ENCODE results near the gene RAB37.

DNA sequence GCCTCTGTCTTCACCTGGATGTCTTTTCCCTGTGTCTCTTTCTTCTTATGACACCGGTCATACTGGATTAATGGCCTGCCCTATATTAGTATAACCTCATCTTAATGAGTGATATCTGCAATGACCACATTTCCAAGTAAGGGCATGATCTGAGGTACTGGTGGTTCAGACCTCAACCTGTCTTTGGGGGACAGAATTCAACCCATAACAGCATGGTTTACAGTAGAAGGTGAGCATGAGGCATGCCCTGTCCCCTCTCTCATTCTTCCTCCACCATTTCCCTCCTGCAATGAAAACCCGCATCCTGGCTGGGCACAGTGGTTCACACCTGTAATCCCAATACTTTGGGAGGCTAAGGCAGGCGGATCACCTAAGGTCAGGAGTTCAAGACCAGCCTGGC is 2.8 kb upstream of the RAB37 start:
- TF ChIP-seq POLR2AphosphoS5 (IDR thresholded peaks at IDR 0.05; ENCODE audit: low read depth, low read length) (no peak), TAF1 (IDR thresholded peaks at IDR 0.05; ENCODE audit: low read depth, low read length) (no peak), POLR2A (IDR thresholded peaks at IDR 0.05; ENCODE audit: low read depth, low read length) (no peak), POU2F2 (IDR thresholded peaks at IDR 0.05; ENCODE audit: low read depth, low read length) (no peak), SPI1 (IDR thresholded peaks at IDR 0.05; ENCODE audit: low read depth, low read length) (no peak), PAX5 (IDR thresholded peaks at IDR 0.05; ENCODE audit: insufficient read depth, low read length, severe bottlenecking) (no peak)

Measured in GM12891 (cell line).